ENCODE measurements around the gene SOX8.

SOX8 gene

GRCh38 chr16:959232-960040 is 22.1 kb upstream of the SOX8 start:
- TF ChIP-seq, protein P1, sequence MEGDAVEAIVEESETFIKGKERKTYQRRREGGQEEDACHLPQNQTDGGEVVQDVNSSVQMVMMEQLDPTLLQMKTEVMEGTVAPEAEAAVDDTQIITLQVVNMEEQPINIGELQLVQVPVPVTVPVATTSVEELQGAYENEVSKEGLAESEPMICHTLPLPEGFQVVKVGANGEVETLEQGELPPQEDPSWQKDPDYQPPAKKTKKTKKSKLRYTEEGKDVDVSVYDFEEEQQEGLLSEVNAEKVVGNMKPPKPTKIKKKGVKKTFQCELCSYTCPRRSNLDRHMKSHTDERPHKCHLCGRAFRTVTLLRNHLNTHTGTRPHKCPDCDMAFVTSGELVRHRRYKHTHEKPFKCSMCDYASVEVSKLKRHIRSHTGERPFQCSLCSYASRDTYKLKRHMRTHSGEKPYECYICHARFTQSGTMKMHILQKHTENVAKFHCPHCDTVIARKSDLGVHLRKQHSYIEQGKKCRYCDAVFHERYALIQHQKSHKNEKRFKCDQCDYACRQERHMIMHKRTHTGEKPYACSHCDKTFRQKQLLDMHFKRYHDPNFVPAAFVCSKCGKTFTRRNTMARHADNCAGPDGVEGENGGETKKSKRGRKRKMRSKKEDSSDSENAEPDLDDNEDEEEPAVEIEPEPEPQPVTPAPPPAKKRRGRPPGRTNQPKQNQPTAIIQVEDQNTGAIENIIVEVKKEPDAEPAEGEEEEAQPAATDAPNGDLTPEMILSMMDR (IDR thresholded peaks at IDR 0.05; ENCODE audit: insufficient read depth, low read depth, low read length, missing control alignments) = no peak
- H3K4me3 ChIP-seq (ENCODE audit: low read length) = no peak overlapping the region
- DNase-seq (ENCODE audit: low read depth) = no peak

GRCh38 chr16:962366-962765 is 19.2 kb upstream of the SOX8 start:
- TF ChIP-seq, protein P1 (IDR thresholded peaks at IDR 0.05; ENCODE audit: insufficient read depth, low read depth, low read length, missing control alignments) = no peak
- DNase-seq (ENCODE audit: low read depth) = no peak
- no peak overlapping the region for H3K4me3 ChIP-seq (ENCODE audit: low read length)

DNA sequence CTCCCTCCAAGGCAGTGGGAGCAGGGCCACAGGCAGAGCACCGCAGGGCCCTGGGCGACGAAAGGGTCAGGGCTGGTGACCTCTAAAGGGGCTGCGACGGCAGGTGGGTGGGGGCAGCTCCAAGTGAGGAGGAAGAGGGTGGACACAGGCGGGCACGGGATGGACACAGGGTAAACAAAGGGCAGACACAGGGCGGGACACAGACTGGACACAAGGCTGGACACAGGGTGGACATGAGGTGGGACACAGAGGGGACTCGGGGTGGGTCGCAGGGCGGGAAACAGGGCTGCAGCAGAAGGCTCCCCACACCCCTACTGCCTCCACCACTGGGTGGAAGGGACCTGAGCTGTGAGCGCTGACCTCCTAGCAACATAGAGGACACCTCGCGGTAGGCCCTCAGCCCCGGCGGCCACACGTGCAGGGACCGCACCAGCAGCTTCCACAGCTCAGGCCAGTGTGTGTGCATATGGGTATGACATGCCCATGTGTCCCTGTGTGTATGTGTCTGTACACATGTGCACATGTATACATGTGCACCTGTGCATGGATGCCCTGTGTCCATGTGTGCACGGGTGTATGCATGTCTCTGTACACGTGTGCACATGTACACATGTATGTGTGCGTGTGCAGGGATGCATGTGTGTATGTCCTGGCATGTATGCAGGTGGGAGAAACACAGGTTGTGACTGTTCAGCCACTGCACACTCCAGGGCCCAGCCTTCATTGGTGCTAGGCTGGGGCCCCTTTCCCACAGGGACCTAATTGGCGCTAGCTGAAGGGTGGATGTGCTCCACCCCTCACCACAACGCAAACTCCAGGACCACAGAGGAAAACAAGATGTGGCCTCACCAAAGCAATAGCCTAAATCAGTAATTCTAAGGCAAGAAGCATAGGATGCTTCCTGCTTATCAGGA is 18.4 kb upstream of the SOX8 start:
- no peak overlapping the region for H3K4me3 ChIP-seq (ENCODE audit: low read length)
- DNase-seq (ENCODE audit: low read depth) = no peak
- TF ChIP-seq, protein P1 (IDR thresholded peaks at IDR 0.05; ENCODE audit: insufficient read depth, low read depth, low read length, missing control alignments) = no peak

DNA sequence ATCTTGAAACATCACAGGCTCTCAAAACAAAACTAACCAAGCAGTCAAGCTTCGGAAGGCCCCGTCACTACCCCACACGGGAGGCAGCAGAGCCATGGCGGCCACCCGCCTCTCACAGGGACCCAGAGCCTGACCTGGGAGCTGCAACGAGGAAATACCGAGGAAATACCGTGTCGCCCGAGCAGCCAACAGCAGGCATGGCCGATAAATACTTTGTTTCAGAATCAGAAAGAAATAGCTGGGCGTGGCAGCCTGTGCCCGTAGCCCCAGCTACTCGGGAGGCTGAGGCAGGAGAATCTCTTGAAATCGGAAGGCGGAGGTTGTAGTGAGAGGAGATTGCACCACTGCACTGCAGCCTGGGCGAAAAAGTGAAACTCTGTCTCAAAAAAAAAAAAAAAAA is 17.7 kb upstream of the SOX8 start:
- DNase-seq (ENCODE audit: low read depth) = no peak
- TF ChIP-seq, protein P1 (IDR thresholded peaks at IDR 0.05; ENCODE audit: insufficient read depth, low read depth, low read length, missing control alignments) = no peak
- no peak overlapping the region for H3K4me3 ChIP-seq (ENCODE audit: low read length)

DNA sequence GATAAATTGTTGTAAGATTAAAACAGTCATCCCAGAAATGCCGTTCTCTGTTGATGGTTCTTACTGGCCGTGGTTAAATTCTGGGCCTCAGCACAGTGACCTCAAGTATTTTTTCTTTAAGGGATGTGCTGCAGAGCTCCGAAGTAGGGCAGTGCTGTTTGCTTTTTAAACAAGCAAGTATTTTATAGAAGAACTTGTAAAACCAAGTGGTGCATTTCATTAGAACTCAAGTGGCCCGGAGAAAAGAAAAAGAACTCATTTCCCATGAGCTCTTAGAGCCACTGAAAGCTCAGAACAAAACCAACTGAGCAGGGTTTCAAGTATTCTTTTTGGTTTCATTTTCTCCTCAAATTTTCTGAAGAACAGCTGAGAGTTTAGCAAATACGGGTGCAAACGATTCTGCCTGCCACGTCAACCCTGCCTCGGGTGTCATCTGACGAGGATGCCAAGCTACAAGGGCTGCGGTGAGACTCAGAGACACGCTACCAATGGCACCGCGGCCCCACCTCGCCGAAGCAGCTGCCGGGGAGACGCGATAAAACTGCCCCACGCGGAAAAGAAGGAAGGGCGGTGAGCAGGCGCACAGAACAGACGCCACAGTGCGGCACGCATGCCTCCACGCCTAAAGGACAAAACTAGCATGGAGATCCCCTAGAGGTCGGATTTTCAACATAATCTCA is 17.1 kb upstream of the SOX8 start:
- TF ChIP-seq, protein P1 (IDR thresholded peaks at IDR 0.05; ENCODE audit: insufficient read depth, low read depth, low read length, missing control alignments) = no peak
- DNase-seq (ENCODE audit: low read depth) = peak; percentile 24
- H3K4me3 ChIP-seq (ENCODE audit: low read length) = peak overlapping the region; percentile 21

- DNase-seq (ENCODE audit: low read depth) = no peak
- peak overlapping the region; percentile 21 for H3K4me3 ChIP-seq (ENCODE audit: low read length)
Observed at GRCh38 chr16:965036-965395, 16.6 kb upstream of the SOX8 start.

More at GRCh38 chr16:965036-965395, 16.6 kb upstream of the SOX8 start:
- TF ChIP-seq, protein P1 (IDR thresholded peaks at IDR 0.05; ENCODE audit: insufficient read depth, low read depth, low read length, missing control alignments) = no peak
